Measurements from ENCODE around the gene PTCSC3.

DNA sequence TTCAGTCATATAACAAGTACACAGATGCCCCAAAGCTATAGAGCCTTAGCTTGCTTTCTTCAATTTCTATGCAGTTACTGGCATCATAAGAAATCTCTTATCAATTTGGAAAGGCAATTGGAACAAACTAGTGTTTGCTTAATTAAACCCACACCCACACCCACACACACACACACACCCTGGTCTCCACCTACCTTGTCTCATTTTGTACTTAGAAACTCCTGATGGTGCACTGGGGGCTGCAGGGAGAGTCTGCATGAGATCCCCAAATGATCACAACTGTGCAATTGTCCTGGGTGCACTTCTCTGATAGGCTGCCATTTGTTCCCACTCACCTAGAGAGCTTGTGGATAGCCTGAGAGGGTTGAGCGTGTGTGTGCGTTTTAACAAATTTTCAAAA, 40.5 kb upstream of the PTCSC3 start:
- TF ChIP-seq, protein P1, sequence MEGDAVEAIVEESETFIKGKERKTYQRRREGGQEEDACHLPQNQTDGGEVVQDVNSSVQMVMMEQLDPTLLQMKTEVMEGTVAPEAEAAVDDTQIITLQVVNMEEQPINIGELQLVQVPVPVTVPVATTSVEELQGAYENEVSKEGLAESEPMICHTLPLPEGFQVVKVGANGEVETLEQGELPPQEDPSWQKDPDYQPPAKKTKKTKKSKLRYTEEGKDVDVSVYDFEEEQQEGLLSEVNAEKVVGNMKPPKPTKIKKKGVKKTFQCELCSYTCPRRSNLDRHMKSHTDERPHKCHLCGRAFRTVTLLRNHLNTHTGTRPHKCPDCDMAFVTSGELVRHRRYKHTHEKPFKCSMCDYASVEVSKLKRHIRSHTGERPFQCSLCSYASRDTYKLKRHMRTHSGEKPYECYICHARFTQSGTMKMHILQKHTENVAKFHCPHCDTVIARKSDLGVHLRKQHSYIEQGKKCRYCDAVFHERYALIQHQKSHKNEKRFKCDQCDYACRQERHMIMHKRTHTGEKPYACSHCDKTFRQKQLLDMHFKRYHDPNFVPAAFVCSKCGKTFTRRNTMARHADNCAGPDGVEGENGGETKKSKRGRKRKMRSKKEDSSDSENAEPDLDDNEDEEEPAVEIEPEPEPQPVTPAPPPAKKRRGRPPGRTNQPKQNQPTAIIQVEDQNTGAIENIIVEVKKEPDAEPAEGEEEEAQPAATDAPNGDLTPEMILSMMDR (IDR thresholded peaks at IDR 0.05): no peak
- TF ChIP-seq EZH2 (IDR thresholded peaks at IDR 0.05) (no peak), EZH2phosphoT487 (IDR thresholded peaks at IDR 0.05) (no peak)
